HG03342 (cell line): ENCODE data around the gene LYPD6B.

Experiments used
- ATAC-seq: cut with Tn5 transposase; IDR thresholded peaks from one replicate; pipeline ENCODE4 v1.9.1; 2021; ENCODE audit warnings: mild to moderate bottlenecking, moderate library complexity; ENCODE audit not compliant: unreplicated experiment

The LYPD6B gene

GRCh38 chr2:149104221-149104620 lies 65.7 kb downstream of the LYPD6B start:
- no peak for ATAC-seq

GRCh38 chr2:149112068-149112467 lies 73.6 kb downstream of the LYPD6B start:
- ATAC-seq: no peak

GRCh38 chr2:149112713-149113112 lies 74.2 kb downstream of the LYPD6B start:
- no peak for ATAC-seq

GRCh38 chr2:149115781-149116180 lies 77.3 kb downstream of the LYPD6B start:
- no peak for ATAC-seq

- no peak for ATAC-seq
These were observed 80.9 kb downstream of the LYPD6B start for GRCh38 chr2:149119368-149119767.

GRCh38 chr2:149122516-149122915 lies 84.0 kb downstream of the LYPD6B start:
- no peak for ATAC-seq

GRCh38 chr2:149125031-149125725 lies 86.7 kb downstream of the LYPD6B start:
- ATAC-seq: no peak

- no peak for ATAC-seq
These were observed 90.9 kb downstream of the LYPD6B start for GRCh38 chr2:149129433-149129832.

GRCh38 chr2:149132339-149132738 lies 93.8 kb downstream of the LYPD6B start:
- ATAC-seq: no peak

GRCh38 chr2:149132901-149133300 lies 94.4 kb downstream of the LYPD6B start:
- no peak for ATAC-seq

GRCh38 chr2:149134335-149134923 lies 95.9 kb downstream of the LYPD6B start:
- ATAC-seq: no peak

GRCh38 chr2:149136111-149136510 lies 97.6 kb downstream of the LYPD6B start:
- no peak for ATAC-seq

GRCh38 chr2:149141046-149141445 lies 102.5 kb downstream of the LYPD6B start:
- ATAC-seq: no peak

GRCh38 chr2:149143734-149144133 lies 105.2 kb downstream of the LYPD6B start:
- ATAC-seq: no peak

GRCh38 chr2:149145314-149146295 lies 107.1 kb downstream of the LYPD6B start:
- no peak for ATAC-seq

- no peak for ATAC-seq
These were observed 108.4 kb downstream of the LYPD6B start for GRCh38 chr2:149146876-149147275.

- no peak for ATAC-seq
These were observed 109.9 kb downstream of the LYPD6B start for GRCh38 chr2:149148194-149149006.

- no peak for ATAC-seq
These were observed 110.5 kb downstream of the LYPD6B start for GRCh38 chr2:149149007-149149297.

- ATAC-seq: no peak
These were observed 114.0 kb downstream of the LYPD6B start for GRCh38 chr2:149152469-149152953.

GRCh38 chr2:149155196-149155969 lies 116.9 kb downstream of the LYPD6B start:
- ATAC-seq: no peak
